K562 (cell line): Measurements from ENCODE around the gene HTRA3.

Experiments
- BRCA1 ChIP-seq, 2 experiments: fragments of 450-650 bp in 1 of 2; sonication (generic) in 1 of 2; formaldehyde crosslinking in 1 of 2; IDR thresholded peaks; 2 replicates each; pipeline versions ENCODE4 v1.5.0 to v1.6.1; 2017 to 2020; ENCODE audit warnings: mild to moderate bottlenecking in 1 of 2, missing genetic modification reagents in 1 of 2
- CEBPB ChIP-seq: fragments of 450-650 bp; IDR thresholded peaks from 2 replicates; pipeline ENCODE4 v1.6.1; 2016; ENCODE audit warnings: missing genetic modification characterization, missing compliant biosample characterization
- EP300 ChIP-seq: IDR thresholded peaks from 2 replicates; pipeline ENCODE4 v1.6.1; 2012; ENCODE audit warnings: low read length, improper control_type of control experiment
- EZH2 ChIP-seq: IDR thresholded peaks from 2 replicates; pipeline ENCODE4 v1.6.1; 2012; ENCODE audit warnings: low read depth, mild to moderate bottlenecking, inconsistent platforms, low read length, borderline replicate concordance
- KLF6 ChIP-seq: fragments of 250-450 bp; sonication (Bioruptor Pico); IDR thresholded peaks from 2 replicates; pipeline ENCODE4 v1.4.0; 2020; ENCODE audit warnings: mild to moderate bottlenecking, moderate library complexity, borderline replicate concordance
- LEF1 ChIP-seq: fragments of 450-650 bp; IDR thresholded peaks from 2 replicates; pipeline ENCODE4 v1.6.1; 2016; ENCODE audit warnings: mild to moderate bottlenecking
- RCOR1 ChIP-seq, 2 experiments: IDR thresholded peaks; 2 replicates each; pipeline ENCODE4 v1.6.1; 2012; ENCODE audit warnings: low read depth in 2 of 2, low read length in 2 of 2, borderline replicate concordance in 1 of 2, improper control_type of control experiment in 1 of 2
- RNF2 ChIP-seq: sonication (generic); IDR thresholded peaks from 2 replicates; pipeline ENCODE4 v1.6.1; 2016
- ZNF23 ChIP-seq: fragments of 250-450 bp; sonication (Bioruptor Pico); IDR thresholded peaks from 2 replicates; pipeline ENCODE4 v1.4.0; 2020; ENCODE audit warnings: mild to moderate bottlenecking
- ZSCAN29 ChIP-seq: fragments of 450-650 bp; IDR thresholded peaks from 2 replicates; pipeline ENCODE4 v1.6.1; 2017
- TF ChIP-seq, protein P1 (sequence below), 3 experiments: IDR thresholded peaks in 2 of 3; conservative IDR thresholded peaks in 1 of 3; 2 replicates each; pipeline ENCODE4 v1.5.1; 2011 to 2012; ENCODE audit warnings: low read length in 3 of 3, mild to moderate bottlenecking in 3 of 3, control low read depth in 2 of 3, improper control_type of control experiment in 1 of 3, inconsistent platforms in 1 of 3, low read depth in 1 of 3, mixed read lengths in 1 of 3, moderate library complexity in 1 of 3; ENCODE audit not compliant: insufficient read depth in 2 of 3
- TF ChIP-seq, protein P2 (sequence below): sonication (generic); formaldehyde crosslinking; IDR thresholded peaks from 2 replicates; pipeline ENCODE4 v1.9.0; 2022; ENCODE audit warnings: mild to moderate bottlenecking, missing genetic modification reagents
- TF ChIP-seq, protein P3 (sequence below): fragments of 450-650 bp; IDR thresholded peaks from 2 replicates; pipeline ENCODE4 v1.6.1; 2016; ENCODE audit warnings: borderline replicate concordance

DNA sequence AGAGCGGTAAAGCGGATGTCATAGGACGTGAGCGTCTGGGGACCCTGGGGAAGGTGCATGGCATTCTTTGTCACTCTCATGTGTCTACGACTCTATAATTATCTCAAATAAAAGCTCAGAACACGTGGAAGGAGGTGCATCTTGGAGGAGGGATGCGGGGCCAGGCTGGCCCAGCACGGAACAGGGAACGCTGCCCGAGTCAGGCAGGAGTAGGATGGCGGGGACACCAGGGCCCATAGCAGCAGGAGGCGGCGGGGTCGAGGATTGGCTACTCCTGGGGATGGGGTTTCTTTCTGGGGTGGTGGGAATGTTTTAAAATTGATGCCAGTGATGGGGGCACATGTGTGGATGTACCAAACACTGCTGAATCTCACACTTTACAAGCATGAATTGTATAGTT is 5.4 kb upstream of the HTRA3 start:
- TF ChIP-seq RNF2 = no peak
- TF ChIP-seq KLF6 (CRISPR knock-in tag) = no peak
- TF ChIP-seq, protein P1, sequence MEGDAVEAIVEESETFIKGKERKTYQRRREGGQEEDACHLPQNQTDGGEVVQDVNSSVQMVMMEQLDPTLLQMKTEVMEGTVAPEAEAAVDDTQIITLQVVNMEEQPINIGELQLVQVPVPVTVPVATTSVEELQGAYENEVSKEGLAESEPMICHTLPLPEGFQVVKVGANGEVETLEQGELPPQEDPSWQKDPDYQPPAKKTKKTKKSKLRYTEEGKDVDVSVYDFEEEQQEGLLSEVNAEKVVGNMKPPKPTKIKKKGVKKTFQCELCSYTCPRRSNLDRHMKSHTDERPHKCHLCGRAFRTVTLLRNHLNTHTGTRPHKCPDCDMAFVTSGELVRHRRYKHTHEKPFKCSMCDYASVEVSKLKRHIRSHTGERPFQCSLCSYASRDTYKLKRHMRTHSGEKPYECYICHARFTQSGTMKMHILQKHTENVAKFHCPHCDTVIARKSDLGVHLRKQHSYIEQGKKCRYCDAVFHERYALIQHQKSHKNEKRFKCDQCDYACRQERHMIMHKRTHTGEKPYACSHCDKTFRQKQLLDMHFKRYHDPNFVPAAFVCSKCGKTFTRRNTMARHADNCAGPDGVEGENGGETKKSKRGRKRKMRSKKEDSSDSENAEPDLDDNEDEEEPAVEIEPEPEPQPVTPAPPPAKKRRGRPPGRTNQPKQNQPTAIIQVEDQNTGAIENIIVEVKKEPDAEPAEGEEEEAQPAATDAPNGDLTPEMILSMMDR (IDR thresholded peaks at IDR 0.05 in 2 of 3, conservative IDR thresholded peaks at IDR 0.05 in 1 of 3; ENCODE audit: insufficient read depth in 2 of 3, low read depth in 1 of 3, low read length in 3 of 3) = no peak
- TF ChIP-seq BRCA1 (IDR thresholded peaks at IDR 0.05) = no peak
- no peak for TF ChIP-seq BRCA1 (CRISPR knock-in tag; IDR thresholded peaks at IDR 0.05)
- TF ChIP-seq EP300 = no peak
- TF ChIP-seq CEBPB = no peak
- TF ChIP-seq, protein P2, sequence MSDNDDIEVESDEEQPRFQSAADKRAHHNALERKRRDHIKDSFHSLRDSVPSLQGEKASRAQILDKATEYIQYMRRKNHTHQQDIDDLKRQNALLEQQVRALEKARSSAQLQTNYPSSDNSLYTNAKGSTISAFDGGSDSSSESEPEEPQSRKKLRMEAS (CRISPR knock-in tag) = no peak
- TF ChIP-seq EZH2 = no peak
- no peak for TF ChIP-seq ZNF23 (CRISPR knock-in tag)
- no peak for TF ChIP-seq LEF1
- TF ChIP-seq RCOR1 (IDR thresholded peaks at IDR 0.05; ENCODE audit: borderline replicate concordance in 1 of 2, low read depth in 2 of 2, low read length in 2 of 2) = no peak
- TF ChIP-seq, protein P3, sequence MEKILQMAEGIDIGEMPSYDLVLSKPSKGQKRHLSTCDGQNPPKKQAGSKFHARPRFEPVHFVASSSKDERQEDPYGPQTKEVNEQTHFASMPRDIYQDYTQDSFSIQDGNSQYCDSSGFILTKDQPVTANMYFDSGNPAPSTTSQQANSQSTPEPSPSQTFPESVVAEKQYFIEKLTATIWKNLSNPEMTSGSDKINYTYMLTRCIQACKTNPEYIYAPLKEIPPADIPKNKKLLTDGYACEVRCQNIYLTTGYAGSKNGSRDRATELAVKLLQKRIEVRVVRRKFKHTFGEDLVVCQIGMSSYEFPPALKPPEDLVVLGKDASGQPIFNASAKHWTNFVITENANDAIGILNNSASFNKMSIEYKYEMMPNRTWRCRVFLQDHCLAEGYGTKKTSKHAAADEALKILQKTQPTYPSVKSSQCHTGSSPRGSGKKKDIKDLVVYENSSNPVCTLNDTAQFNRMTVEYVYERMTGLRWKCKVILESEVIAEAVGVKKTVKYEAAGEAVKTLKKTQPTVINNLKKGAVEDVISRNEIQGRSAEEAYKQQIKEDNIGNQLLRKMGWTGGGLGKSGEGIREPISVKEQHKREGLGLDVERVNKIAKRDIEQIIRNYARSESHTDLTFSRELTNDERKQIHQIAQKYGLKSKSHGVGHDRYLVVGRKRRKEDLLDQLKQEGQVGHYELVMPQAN = no peak
- no peak for TF ChIP-seq ZSCAN29
